Chondrocyte (in vitro differentiated cells): Measurements from ENCODE around the gene HAS3. TPM values are rescaled to one million over a fixed set of nuclear protein-coding genes. Genes with fewer than 3 reads are reported as not detected.

Experiments
- DNase-seq: peaks from one replicate; pipeline ENCODE4 v3.0.0; 2021; ENCODE audit warnings: mixed read lengths, low spot score
- H3K27ac Mint-ChIP-seq: one replicate; pipeline ENCODE4 v1.8.0; 2021; ENCODE audit warnings: mild to moderate bottlenecking, moderate library complexity, mixed read lengths; ENCODE audit not compliant: unreplicated experiment
- H3K27me3 Mint-ChIP-seq: 2 replicates; pipeline ENCODE4 v1.8.0; 2021; ENCODE audit warnings: low read depth, mixed read lengths
- H3K36me3 Mint-ChIP-seq: 2 replicates; pipeline ENCODE4 v1.8.0; 2021; ENCODE audit warnings: low read depth, mixed read lengths
- H3K4me1 Mint-ChIP-seq: 2 replicates; pipeline ENCODE4 v1.8.0; 2021; ENCODE audit warnings: low read depth, mild to moderate bottlenecking, mixed read lengths
- H3K4me3 Mint-ChIP-seq: one replicate; pipeline ENCODE4 v1.8.0; 2021; ENCODE audit warnings: mild to moderate bottlenecking, moderate library complexity, mixed read lengths; ENCODE audit not compliant: unreplicated experiment
- H3K9me3 Mint-ChIP-seq: 2 replicates; pipeline ENCODE4 v1.8.0; 2021; ENCODE audit warnings: low read depth, mixed read lengths
- total RNA-seq: library from RNA; stranded (reverse); gene quantifications from 3 replicates; pipeline ENCODE4 v1.2.1, GENCODE V29; 2021
- TF ChIP-seq, protein P1 (sequence below): fragments of 200-600 bp; sonication (generic); IDR thresholded peaks from 2 replicates; pipeline ENCODE4 v1.5.0; 2021; ENCODE audit warnings: antibody characterized with exemption, mild to moderate bottlenecking, moderate library complexity

The HAS3 gene
- total RNA-seq, 1 donor from 2014 or later, result 1.5 TPM

DNA sequence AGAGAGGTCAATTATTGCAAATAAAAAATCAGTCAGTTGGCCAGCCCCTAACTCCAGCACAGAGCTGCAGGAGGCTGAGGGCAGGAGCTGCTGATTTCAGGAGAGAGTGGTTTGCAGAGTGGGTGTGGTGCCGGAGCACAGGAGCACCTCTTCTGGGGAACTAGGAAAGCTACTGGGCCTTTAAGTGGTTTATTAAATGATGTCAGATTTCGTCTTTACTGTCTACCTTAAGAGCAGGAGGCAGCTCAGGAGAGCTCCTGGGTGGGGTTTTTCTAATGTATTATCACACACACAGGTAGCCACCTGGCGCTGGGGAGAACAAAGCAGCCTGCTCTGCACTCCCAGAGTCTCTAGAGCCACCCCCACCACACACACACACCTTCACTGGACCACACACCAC is 11.5 kb upstream of the HAS3 start:
- Mint-ChIP-seq H3K4me3 (no peak overlapping the region), H3K36me3 (no peaks in the 10 kb centered on the region), H3K27ac (no peak overlapping the region), H3K27me3 (no peaks in the 10 kb centered on the region), H3K9me3 (no peaks in the 10 kb centered on the region), H3K4me1 (no peaks in the 10 kb centered on the region)
- TF ChIP-seq, protein P1, sequence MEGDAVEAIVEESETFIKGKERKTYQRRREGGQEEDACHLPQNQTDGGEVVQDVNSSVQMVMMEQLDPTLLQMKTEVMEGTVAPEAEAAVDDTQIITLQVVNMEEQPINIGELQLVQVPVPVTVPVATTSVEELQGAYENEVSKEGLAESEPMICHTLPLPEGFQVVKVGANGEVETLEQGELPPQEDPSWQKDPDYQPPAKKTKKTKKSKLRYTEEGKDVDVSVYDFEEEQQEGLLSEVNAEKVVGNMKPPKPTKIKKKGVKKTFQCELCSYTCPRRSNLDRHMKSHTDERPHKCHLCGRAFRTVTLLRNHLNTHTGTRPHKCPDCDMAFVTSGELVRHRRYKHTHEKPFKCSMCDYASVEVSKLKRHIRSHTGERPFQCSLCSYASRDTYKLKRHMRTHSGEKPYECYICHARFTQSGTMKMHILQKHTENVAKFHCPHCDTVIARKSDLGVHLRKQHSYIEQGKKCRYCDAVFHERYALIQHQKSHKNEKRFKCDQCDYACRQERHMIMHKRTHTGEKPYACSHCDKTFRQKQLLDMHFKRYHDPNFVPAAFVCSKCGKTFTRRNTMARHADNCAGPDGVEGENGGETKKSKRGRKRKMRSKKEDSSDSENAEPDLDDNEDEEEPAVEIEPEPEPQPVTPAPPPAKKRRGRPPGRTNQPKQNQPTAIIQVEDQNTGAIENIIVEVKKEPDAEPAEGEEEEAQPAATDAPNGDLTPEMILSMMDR, result no peak
- DNase-seq, result no peak

DNA sequence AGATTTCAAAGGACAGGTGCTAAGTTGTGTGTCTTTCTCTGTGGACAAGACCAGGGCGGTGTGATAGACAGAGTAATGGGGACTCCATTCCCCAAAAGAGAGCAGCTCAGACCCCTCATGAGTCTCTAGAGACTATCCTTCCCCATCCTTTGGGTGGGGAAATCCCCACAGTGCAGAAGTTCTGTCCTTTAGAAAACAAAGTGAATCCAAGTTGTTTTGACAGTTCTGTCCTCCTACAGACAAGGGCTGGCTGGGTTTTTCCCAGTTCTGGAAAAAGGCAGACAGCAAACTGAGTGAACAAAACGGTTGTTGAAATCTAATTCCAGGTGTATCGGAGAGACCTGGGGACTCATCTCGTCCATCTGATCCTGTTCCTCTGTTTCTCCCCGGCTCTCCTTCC is 11.0 kb upstream of the HAS3 start:
- no peak overlapping the region for H3K4me3 Mint-ChIP-seq
- no peaks in the 10 kb centered on the region for H3K36me3 Mint-ChIP-seq
- TF ChIP-seq, protein P1, result no peak
- H3K27me3 Mint-ChIP-seq, result no peaks in the 10 kb centered on the region
- no peaks in the 10 kb centered on the region for H3K9me3 Mint-ChIP-seq
- H3K27ac Mint-ChIP-seq, result no peak overlapping the region
- DNase-seq, result no peak
- no peaks in the 10 kb centered on the region for H3K4me1 Mint-ChIP-seq

DNA sequence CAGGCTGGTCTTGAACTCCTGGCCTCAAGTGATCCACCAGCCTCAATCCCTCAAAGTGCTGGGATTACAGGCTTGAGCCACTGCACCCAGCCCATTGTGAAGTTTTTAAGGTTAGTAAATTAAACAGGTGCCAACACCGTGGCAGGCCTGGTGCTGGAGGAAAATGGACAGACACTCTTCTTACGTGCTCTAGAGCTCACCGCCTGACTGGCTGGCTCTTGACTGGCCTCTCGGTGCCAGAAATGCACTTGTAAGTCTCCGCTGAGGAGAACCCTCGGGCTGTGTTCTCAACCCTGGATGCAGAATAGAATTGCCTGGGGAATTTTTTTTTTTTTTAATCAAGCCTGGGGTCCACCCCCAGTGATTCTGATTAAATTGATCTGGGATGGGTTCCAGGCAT is 10.3 kb upstream of the HAS3 start:
- H3K4me3 Mint-ChIP-seq, result no peak overlapping the region
- H3K27me3 Mint-ChIP-seq, result no peaks in the 10 kb centered on the region
- no peak for DNase-seq
- TF ChIP-seq, protein P1, result no peak
- no peak overlapping the region for H3K27ac Mint-ChIP-seq
- no peaks in the 10 kb centered on the region for H3K4me1 Mint-ChIP-seq
- no peaks in the 10 kb centered on the region for H3K36me3 Mint-ChIP-seq
- no peaks in the 10 kb centered on the region for H3K9me3 Mint-ChIP-seq

DNA sequence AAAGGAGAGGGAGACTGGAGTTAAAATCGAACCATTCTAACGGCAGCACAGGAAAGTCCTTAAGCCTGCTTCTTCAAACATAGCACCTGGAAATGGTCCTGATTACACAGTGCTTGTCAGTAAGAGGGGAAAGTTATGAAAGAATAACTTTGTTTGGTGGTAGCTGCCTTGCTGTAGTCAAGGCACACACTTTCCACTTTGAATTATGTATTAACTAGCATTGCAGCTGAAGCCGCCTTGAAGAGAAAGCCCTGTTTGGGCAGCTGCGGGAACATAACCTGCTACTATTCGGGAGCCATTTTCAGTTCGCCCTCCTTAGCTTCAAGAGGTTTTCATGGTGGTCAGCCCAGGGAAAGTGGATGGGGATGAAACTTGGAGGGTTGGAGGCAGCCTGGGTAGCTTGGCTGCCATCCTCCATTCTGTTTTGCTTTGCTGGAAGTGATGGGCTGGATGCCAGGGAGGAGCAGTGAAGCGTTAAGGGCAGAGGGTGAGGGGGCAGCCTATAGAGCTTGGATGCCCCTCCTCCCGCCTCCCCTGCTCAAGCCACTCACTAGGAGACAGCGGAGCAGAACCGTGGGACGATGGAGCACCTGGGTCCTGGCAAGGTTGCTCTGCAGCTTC is 5.3 kb upstream of the HAS3 start:
- no peaks in the 10 kb centered on the region for H3K27me3 Mint-ChIP-seq
- H3K27ac Mint-ChIP-seq, result no peak overlapping the region
- H3K4me3 Mint-ChIP-seq, result no peak overlapping the region
- no peaks in the 10 kb centered on the region for H3K9me3 Mint-ChIP-seq
- TF ChIP-seq, protein P1, result no peak
- H3K36me3 Mint-ChIP-seq, result no peaks in the 10 kb centered on the region
- DNase-seq, result no peak
- H3K4me1 Mint-ChIP-seq, result peaks cover under 1% of the 10 kb centered on the region

DNA sequence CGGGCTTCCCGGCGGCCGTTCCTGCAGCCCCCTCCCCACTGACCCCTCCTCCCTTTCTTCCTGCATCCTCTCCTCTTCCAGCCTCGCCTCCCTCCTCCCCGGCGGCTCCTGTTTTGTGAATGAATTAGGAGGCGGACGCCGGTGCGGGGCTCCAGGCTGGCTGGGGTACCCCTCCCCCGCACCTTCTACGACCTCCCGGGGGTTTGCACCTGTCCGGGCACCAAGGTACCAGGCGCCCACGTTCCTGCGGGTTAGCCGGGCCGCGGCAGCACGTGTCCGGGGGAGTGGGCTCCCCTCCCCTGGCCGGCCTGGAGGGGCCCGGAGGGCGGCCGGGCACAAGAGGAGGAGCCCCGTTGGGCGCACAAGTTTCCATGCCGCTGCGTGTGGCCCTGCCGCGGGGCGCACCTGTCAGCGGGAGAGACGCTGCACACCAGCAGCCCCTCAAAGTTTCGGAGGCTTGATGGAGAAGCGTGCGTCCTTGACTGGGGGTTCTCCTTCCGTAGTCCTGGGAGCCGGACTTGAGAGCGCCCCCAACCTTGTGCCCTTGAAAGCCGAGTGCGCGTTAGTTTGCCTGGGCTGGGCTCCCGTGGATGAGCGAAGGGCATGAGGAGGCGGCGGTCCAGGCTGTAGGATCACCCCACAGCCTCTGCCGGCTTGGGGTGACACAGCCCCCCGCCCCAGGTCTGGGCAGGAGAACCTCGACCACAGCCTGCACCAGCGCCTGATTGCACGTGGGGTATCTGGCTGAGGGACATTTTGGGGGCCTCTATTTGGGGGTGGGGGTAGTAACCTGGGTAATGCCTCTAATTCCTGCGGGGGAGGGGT is 1.2 kb downstream of the HAS3 start:
- TF ChIP-seq, protein P1, result no peak
- Mint-ChIP-seq H3K36me3 (peaks cover 3% of the 10 kb centered on the region), H3K4me3 (peak overlapping the region; percentile 68), H3K4me1 (peaks cover 22% of the 10 kb centered on the region), H3K27ac (no peak overlapping the region), H3K27me3 (no peaks in the 10 kb centered on the region), H3K9me3 (no peaks in the 10 kb centered on the region)
- peak; percentile 83 for DNase-seq
